GM12878 (cell line): Measurements from ENCODE around the gene S1PR3. TPM values are rescaled to one million over a fixed set of nuclear protein-coding genes. Genes with fewer than 3 reads are reported as not detected.

Source experiments
- ATAC-seq: fragments of 200-7000 bp; cut with Tn5 transposase; 3 replicates; pipeline ENCODE4 v1.9.1; 2020; ENCODE audit warnings: mild to moderate bottlenecking, moderate library complexity
- BruUV-seq: library from RNA; stranded (reverse); fragments of 400-500 nt; replicated peaks from 2 replicates; lab custom pipeline; 2021; lab: Mats Ljungman, UMichigan
- CTCF ChIA-PET: fragments of 300-600 bp; sonication (Branson Sonifier 250); formaldehyde crosslinking; extraction: SDS; loops from one replicate; lab custom pipeline; 2021; ENCODE audit warnings: inconsistent platforms; lab: Yijun Ruan, JAX
- POLR2A ChIA-PET: fragments of 350-600 bp; formaldehyde crosslinking; extraction: SDS; loops from one replicate; lab custom pipeline; 2021; ENCODE audit warnings: inconsistent platforms; lab: Charles Lee
- RAD21 ChIA-PET: fragments of 300-600 bp; sonication (Branson Sonifier 250); formaldehyde crosslinking; loops from one replicate; lab custom pipeline; 2023; ENCODE audit warnings: antibody characterized with exemption; ENCODE audit not compliant: unreplicated experiment; lab: Charles Lee
- SMC1A ChIA-PET: fragments of 300-600 bp; sonication (Branson Sonifier 250); formaldehyde crosslinking; loops from one replicate; lab custom pipeline; 2023; ENCODE audit not compliant: unreplicated experiment, uncharacterized antibody; lab: Charles Lee
- DNase-seq: peaks from one replicate; pipeline ENCODE4 v3.0.0-alpha.2; 2011; ENCODE audit warnings: low read depth, low spot score
- FAIRE-seq: peaks from 3 replicates; lab custom pipeline; 2011; peaks lifted over from hg19 to GRCh38; lab: Jason Lieb, UNC
- H2AFZ ChIP-seq: 2 replicates; pipeline ENCODE4 v1.6.0; 2011; ENCODE audit warnings: low read depth, low read length, control low read depth; ENCODE audit not compliant: control insufficient read depth
- H3K27ac ChIP-seq: 2 replicates; pipeline ENCODE4 v1.5.1; 2011; ENCODE audit warnings: control low read depth; ENCODE audit not compliant: control insufficient read depth, insufficient read depth
- H3K27me3 ChIP-seq, 2 experiments: replicated peaks in 1 of 2; 2 replicates each; pipeline versions ENCODE4 v1.6.0 to v1.6.1; 2011; ENCODE audit warnings: low read length in 1 of 2; ENCODE audit not compliant: control insufficient read depth in 2 of 2, insufficient read depth in 2 of 2
- H3K36me3 ChIP-seq, 2 experiments: 2 replicates each; pipeline ENCODE4 v1.5.1; 2011; ENCODE audit warnings: low read length in 1 of 2; ENCODE audit not compliant: control insufficient read depth in 2 of 2, insufficient read depth in 2 of 2
- H3K4me1 ChIP-seq: 2 replicates; pipeline ENCODE4 v1.6.1; 2011; ENCODE audit warnings: mild to moderate bottlenecking, low read length, moderate library complexity, mixed read lengths; ENCODE audit not compliant: control insufficient read depth, insufficient read depth
- H3K4me2 ChIP-seq: 2 replicates; pipeline ENCODE4 v1.6.0; 2011; ENCODE audit warnings: control low read depth; ENCODE audit not compliant: control insufficient read depth, insufficient read depth
- H3K4me3 ChIP-seq: fragments of 200-600 bp; sonication (generic); 2 replicates; pipeline ENCODE4 v1.5.1; 2016
- H3K79me2 ChIP-seq: 2 replicates; pipeline ENCODE4 v1.6.0; 2011; ENCODE audit warnings: low read length; ENCODE audit not compliant: control insufficient read depth, insufficient read depth
- H3K9ac ChIP-seq: 2 replicates; pipeline ENCODE4 v1.8.0; 2011; ENCODE audit warnings: low read length, control low read depth, mixed read lengths; ENCODE audit not compliant: control insufficient read depth, insufficient read depth
- H3K9me3 ChIP-seq: replicated peaks from 3 replicates; pipeline ENCODE4 v1.5.1; 2011; ENCODE audit warnings: mild to moderate bottlenecking, low read length; ENCODE audit not compliant: control insufficient read depth, insufficient read depth
- H4K20me1 ChIP-seq: 2 replicates; pipeline ENCODE4 v1.6.0; 2011; ENCODE audit not compliant: control insufficient read depth, insufficient read depth
- BHLHE40 ChIP-seq, 2 experiments: fragments of 450-650 bp in 1 of 2; IDR thresholded peaks; 2 replicates each; pipeline ENCODE4 v1.6.1; 2011 to 2017; ENCODE audit warnings: low read depth in 2 of 2, borderline replicate concordance in 1 of 2, improper control_type of control experiment in 1 of 2, low read length in 1 of 2, mild to moderate bottlenecking in 1 of 2
- DPF2 ChIP-seq: fragments of 450-650 bp; IDR thresholded peaks from 2 replicates; pipeline ENCODE4 v1.6.1; 2017; ENCODE audit warnings: mild to moderate bottlenecking
- ESRRA ChIP-seq: IDR thresholded peaks from 2 replicates; pipeline ENCODE4 v1.6.1; 2012; ENCODE audit warnings: mild to moderate bottlenecking, low read length, improper control_type of control experiment
- GATAD2B ChIP-seq: fragments of 450-650 bp; conservative IDR thresholded peaks from 2 replicates; pipeline ENCODE4 v1.6.1; 2017; ENCODE audit warnings: low read depth, mild to moderate bottlenecking, moderate library complexity
- HCFC1 ChIP-seq: fragments of 150-350 bp; IDR thresholded peaks from 2 replicates; pipeline ENCODE4 v1.6.1; 2014; ENCODE audit warnings: low read length
- MXI1 ChIP-seq: fragments of 150-350 bp; IDR thresholded peaks from 2 replicates; pipeline ENCODE4 v1.6.1; 2011; ENCODE audit warnings: low read depth, mild to moderate bottlenecking, inconsistent platforms, low read length, improper control_type of control experiment
- NFYA ChIP-seq: IDR thresholded peaks from 2 replicates; pipeline ENCODE4 v1.6.1; 2011; ENCODE audit warnings: low read depth, mild to moderate bottlenecking, low read length, improper control_type of control experiment, borderline replicate concordance
- POU2F2 ChIP-seq: IDR thresholded peaks from 3 replicates; pipeline ENCODE4 v1.6.1; 2011; ENCODE audit warnings: low read depth, mild to moderate bottlenecking, low read length, borderline replicate concordance
- RCOR1 ChIP-seq: conservative IDR thresholded peaks from 2 replicates; pipeline ENCODE4 v1.6.1; 2012; ENCODE audit warnings: low read depth, low read length, improper control_type of control experiment
- YBX1 ChIP-seq: fragments of 450-650 bp; IDR thresholded peaks from 2 replicates; pipeline ENCODE4 v1.6.1; 2016; ENCODE audit warnings: antibody characterized with exemption
- WGBS: methylation state at CpG from one replicate; pipeline ENCODE4 v1.1.6; 2016; ENCODE audit warnings: low lambda C conversion rate; ENCODE audit not compliant: insufficient replicate concordance, insufficient coverage; ENCODE audit errors: missing lambda C conversion rate; 5-methylcytosine and 5-hydroxymethylcytosine counted together
- in situ Hi-C: fragments of 300-500 bp; cut with MboI; formaldehyde crosslinking; loops from 9 replicates; pipeline ENCODE4 v1.14.3; 2018; ENCODE audit warnings: mixed read lengths
- intact Hi-C: fragments of 100-400 bp; cut with micrococcal nuclease; formaldehyde crosslinking; loops from one replicate; pipeline ENCODE4 v1.14.2; 2022; ENCODE audit not compliant: unreplicated experiment
- polyA plus RNA-seq, 11 experiments: library from polyadenylated mRNA; depleted of rRNA in 4 of 11; unstranded in 6 of 11; stranded (reverse) in 5 of 11; fragments of >200 nt; fragmentation: Nextera tagmentation in 4 of 11; fragmentation: Illumina TruSeq in 1 of 11; extraction: Ambion mirVana in 4 of 11; extraction: Trizol in 1 of 11; gene quantifications; 1 replicate in 1 of 11; 2 replicates in 10 of 11; pipeline versions ENCODE4 v1.2.1 to v1.2.3, GENCODE V29; 2011 to 2016; ENCODE audit warnings: inconsistent platforms in 2 of 11, missing spikeins in 2 of 11, low read depth in 1 of 11
- total RNA-seq, 4 experiments: library from RNA; depleted of rRNA in 3 of 4; stranded (reverse); fragments of >200 nt in 3 of 4; fragmentation: Illumina TruSeq in 1 of 4; extraction: Trizol in 1 of 4; gene quantifications; 2 replicates each; pipeline versions ENCODE4 v1.2.1 to v1.2.3, GENCODE V29; 2013 to 2021

S1PR3 gene
- total and polyA plus RNA-seq, 10 of the 15 experiments (the other 5 are each of a cell fraction or from before 2014, with no cell fraction given) = 0.01 to 0.18 (median 0.01) TPM; not detected in 7

GRCh38 chr9:89020754-89021153, 29.5 kb downstream of the S1PR3 start (continued):
- TF ChIP-seq MXI1 = no peak
- TF ChIP-seq POU2F2 = no peak
- no peak for TF ChIP-seq GATAD2B
- no peak for TF ChIP-seq BHLHE40 (IDR thresholded peaks at IDR 0.05; ENCODE audit: borderline replicate concordance in 1 of 2, low read depth in 2 of 2, low read length in 1 of 2)
- TF ChIP-seq, all 136 proteins: peak for 0

- ATAC-seq = no peak
- Histone ChIP-seq H3K79me2 (no peaks in the 10 kb centered on the region), H3K27me3 (no peaks in the 10 kb centered on the region), H3K4me1 (no peaks in the 10 kb centered on the region), H2AFZ (no peak overlapping the region), H3K9me3 (no peaks in the 10 kb centered on the region), H3K36me3 (no peaks in the 10 kb centered on the region), H3K4me3 (no peak overlapping the region), H3K27ac (no peak overlapping the region), H3K4me2 (no peak overlapping the region)
- DNase-seq = no peak
- ChIA-PET RAD21 (no interaction called here), CTCF (interaction anchor here (1.7 kb wide), 1 partner anchor 20 kb away, joined by 3 read pairs; no protein-coding TSS in a partner anchor), SMC1A (no interaction called here), POLR2A (no interaction called here)
- in situ Hi-C loops (no loop called here), intact Hi-C loops (no loop called here)
- FAIRE-seq = no peak
- 31% methylated on average over 8 of the region's 8 CpGs for WGBS
- TF ChIP-seq ESRRA (no peak), RCOR1 (no peak), YBX1 (no peak), DPF2 (no peak), HCFC1 (no peak), NFYA (no peak)
- TF ChIP-seq, all 136 proteins: peak for 0
- H3K9ac ChIP-seq = no peak overlapping the region
- no TSS peak for BruUV-seq
- no peaks in the 10 kb centered on the region for H4K20me1 ChIP-seq
Observed at GRCh38 chr9:89021154-89021803, 30.0 kb downstream of the S1PR3 start.
